NCI-H2171 (cell line): ENCODE results near the gene PLD6.
"Not testable (repeated sequence)": the region's sequence is repeated elsewhere in the genome, so short reads cannot be mapped to it uniquely, and the experiment has no call there.

Experiments
- DNase-seq: peaks from one replicate; lab custom pipeline; 2025; lab: John Stamatoyannopoulos, UW

Gene PLD6

GRCh38 chr17:17201271-17201670 is 4.9 kb downstream of the PLD6 start:
- no peak for DNase-seq

GRCh38 chr17:17200831-17201230 is 5.3 kb downstream of the PLD6 start:
- DNase-seq = no peak

- DNase-seq = no peak
Measured at GRCh38 chr17:17200311-17200710, 5.8 kb downstream of the PLD6 start.

- no peak for DNase-seq
Measured at GRCh38 chr17:17198281-17198680, 7.9 kb downstream of the PLD6 start.

- DNase-seq = no peak
Measured at GRCh38 chr17:17196776-17197175, 9.4 kb downstream of the PLD6 start.

DNA sequence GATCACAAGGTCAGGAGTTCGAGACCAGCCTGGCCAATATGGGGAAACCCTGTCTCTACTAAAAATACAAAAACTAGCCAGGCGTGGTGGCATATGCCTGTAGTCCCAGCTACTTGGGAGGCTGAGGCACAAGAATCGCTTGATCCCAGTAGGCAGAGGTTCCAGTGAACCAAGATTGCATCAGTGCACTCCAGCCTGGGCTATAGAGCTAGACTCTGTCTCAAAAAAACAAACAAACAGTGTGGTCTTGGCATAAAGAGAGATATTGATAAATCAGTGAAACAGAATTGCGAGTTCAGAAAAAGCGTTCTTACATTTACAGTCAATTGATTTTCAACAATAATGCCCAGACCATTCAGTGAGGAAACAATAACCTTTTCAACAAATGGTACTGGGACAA is 10.7 kb downstream of the PLD6 start:
- not testable (repeated sequence) for DNase-seq

DNA sequence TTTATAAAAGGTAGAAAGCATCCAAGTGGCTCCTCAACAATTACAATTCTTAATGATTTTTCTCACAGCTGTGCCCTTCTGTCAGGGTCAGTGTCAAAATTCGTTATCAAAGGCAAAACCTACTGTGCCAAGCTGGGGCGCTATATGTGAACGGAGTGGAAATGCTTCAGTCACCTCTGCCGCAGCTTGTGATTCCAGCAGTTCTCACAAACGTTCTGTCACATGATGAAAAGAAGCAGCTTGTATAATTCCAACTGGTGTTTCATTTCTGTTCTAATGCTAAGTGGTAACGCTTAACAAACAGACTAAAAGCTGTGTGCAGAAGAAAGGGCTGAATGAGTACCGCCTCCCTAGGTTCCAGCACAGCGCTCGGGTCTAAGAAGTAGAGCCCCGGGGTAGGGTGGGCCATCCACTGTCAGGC is 14.2 kb downstream of the PLD6 start:
- no peak for DNase-seq

DNA sequence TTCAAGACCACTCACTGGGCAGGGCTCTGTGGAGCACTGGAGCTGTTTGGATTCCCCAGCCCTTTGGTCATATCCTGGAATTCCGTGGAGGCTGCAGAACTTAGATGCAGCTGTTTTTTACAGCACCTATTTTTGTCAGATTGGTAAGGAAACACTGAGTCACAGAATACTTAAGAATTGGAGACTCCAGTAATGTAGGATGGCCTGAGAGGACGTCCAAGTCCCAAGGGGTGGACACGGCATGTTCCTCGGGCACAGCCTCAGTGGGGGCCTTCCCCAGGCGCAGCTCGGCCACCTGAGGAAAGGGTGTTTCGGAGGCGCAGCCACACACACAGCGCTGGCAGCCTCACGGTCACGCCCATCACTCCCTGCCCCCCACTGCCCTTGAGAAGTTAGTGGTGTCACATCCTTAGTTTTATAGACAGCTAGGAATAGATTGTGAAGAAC is 14.8 kb downstream of the PLD6 start:
- DNase-seq = no peak

DNA sequence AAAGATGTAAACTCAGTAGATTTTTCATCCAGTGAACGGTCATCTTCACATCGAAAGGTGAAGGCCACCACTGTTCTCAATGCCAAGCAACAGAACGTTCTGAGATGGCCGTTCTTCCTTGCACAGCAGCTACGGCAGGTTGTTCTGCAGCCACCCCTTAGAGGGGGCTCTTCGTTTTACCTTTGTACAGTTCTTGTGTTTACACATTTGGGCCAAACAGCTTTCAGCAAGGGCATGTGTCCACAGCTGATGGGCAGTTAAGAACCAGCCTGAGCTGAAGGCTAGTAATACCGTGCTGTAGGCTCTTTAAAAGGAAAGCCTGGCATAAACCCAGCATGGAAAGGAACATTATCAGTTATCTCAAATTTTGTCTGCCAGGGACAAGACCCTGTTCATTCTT is 15.9 kb downstream of the PLD6 start:
- DNase-seq = no peak

DNA sequence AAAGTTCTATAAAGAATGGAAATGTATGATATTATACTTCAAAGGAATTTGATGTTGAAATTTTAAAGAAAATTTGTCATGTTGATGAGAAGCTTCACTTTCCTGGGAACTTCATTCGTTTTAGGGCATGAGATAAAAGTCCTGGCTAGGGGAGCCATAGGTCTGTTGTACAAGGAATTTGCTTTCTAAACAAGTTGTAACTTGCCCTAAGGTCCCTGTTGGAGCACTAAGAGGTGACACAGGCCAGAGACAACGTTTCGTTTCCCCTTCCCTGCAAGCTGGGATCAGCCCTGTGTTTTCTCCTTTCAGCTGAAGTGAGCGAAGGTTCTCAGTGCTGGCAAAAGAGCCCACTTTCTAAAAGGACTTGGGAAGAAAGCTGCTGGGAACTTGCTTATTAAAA is 16.6 kb downstream of the PLD6 start:
- DNase-seq = no peak

DNA sequence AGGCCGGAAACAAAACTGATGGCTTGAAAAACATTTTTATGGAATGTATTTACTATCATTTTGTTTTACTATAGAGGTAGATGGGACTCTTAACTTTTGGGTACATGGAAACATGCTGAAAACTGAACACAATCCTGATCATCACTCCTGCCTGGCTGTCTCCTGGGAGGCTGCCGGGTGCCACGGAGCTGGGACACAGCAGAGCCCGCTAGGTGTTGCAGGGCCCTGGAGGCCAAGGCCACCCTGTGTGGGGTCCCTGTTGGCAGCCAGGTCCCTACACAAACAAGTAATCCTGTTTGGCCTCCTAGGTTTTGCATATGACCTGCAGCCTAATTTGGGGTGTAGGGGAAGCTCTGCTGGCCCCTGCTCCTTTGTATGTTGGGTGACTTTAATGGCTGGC is 17.5 kb downstream of the PLD6 start:
- DNase-seq = no peak

GRCh38 chr17:17186551-17187505 is 19.3 kb downstream of the PLD6 start:
- no peak for DNase-seq

GRCh38 chr17:17186051-17186450 is 20.1 kb downstream of the PLD6 start:
- no peak for DNase-seq

GRCh38 chr17:17184985-17185757 is 21.0 kb downstream of the PLD6 start:
- not testable (repeated sequence) for DNase-seq

GRCh38 chr17:17183744-17184143 is 22.4 kb downstream of the PLD6 start:
- no peak for DNase-seq

GRCh38 chr17:17182598-17183136 is 23.5 kb downstream of the PLD6 start:
- no peak for DNase-seq

DNA sequence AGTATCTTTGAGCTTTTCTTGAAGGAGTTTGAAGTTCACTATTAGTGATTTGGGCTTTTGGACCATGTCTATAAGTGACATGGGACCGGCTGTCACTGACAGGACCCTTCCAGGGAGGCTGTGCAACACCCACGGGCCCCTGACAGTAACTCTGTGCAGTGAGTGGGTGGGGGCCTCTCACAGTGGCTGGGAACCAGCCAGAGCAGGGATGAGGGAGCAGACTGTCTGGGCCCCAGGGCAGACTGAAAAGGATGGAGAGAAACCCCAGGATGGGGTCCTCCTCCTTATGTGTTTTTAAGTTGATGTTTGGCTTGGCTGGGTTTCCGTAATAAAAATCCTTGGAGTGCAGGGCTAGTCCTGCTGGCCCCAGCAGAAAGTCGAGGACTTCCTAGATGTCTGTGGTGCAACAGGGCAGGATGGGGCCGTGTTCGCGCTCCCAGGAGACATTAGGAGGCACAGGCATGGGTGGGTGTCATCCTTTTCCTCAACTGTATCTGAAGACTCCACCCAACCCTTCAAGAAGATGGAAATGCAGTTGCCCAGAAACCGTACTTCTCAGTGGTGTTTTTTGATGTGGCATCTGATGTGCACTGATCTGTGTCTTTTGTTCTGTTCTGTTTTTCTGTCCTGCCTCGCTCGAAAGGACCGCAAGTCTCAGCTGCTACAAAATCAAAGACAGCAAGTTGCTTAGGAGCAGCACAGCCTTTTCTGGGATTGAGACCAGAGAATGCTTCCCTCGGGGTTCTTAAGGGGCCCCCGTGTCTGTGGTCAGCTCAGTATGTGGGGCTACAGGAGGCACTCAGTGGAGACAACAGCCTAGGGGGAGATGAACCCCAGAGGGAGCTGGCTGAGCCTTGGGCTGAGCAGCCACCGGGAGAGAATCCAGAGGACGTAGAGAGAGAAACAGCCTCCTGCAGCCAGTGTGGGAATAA is 24.2 kb downstream of the PLD6 start:
- no peak for DNase-seq

- DNase-seq = no peak
Measured at GRCh38 chr17:17180741-17181525, 25.2 kb downstream of the PLD6 start.

GRCh38 chr17:17180141-17180603 is 26.0 kb downstream of the PLD6 start:
- DNase-seq = no peak

DNA sequence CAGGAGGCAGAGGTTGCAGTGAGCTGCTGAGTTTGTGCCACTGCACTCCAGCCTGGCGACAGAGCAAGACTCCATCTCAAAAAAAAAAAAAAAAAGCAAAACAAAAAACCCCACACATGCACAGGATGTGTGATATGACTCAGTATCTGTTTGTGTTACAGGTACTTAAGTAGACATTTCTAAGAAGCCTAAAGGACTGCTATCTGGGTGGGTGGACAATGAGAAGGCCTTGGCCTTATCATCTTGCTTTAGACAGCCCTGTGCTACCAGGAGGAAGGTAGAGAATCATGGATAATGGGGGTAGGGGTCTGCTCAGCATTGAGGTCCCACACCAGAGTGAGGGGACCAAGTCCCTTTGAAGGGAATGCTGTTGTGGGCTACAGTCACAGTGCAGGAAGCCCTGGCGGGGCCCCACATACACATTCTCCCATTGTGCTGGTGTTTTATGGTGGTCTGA is 26.7 kb downstream of the PLD6 start:
- no peak for DNase-seq

GRCh38 chr17:17177176-17177575 is 29.0 kb downstream of the PLD6 start:
- no peak for DNase-seq
